GM12878 (cell line): ENCODE data around the gene XIAP. TPM values are rescaled to one million over a fixed set of nuclear protein-coding genes. Genes with fewer than 3 reads are reported as not detected.

Source experiments
- ATAC-seq: fragments of 200-7000 bp; cut with Tn5 transposase; 3 replicates; pipeline ENCODE4 v1.9.1; 2020; ENCODE audit warnings: mild to moderate bottlenecking, moderate library complexity
- BruUV-seq: library from RNA; stranded (reverse); fragments of 400-500 nt; replicated peaks from 2 replicates; lab custom pipeline; 2021; lab: Mats Ljungman, UMichigan
- CTCF ChIA-PET: fragments of 300-600 bp; sonication (Branson Sonifier 250); formaldehyde crosslinking; extraction: SDS; loops from one replicate; lab custom pipeline; 2021; ENCODE audit warnings: inconsistent platforms; lab: Yijun Ruan, JAX
- POLR2A ChIA-PET: fragments of 350-600 bp; formaldehyde crosslinking; extraction: SDS; loops from one replicate; lab custom pipeline; 2021; ENCODE audit warnings: inconsistent platforms; lab: Charles Lee
- RAD21 ChIA-PET: fragments of 300-600 bp; sonication (Branson Sonifier 250); formaldehyde crosslinking; loops from one replicate; lab custom pipeline; 2023; ENCODE audit warnings: antibody characterized with exemption; ENCODE audit not compliant: unreplicated experiment; lab: Charles Lee
- SMC1A ChIA-PET: fragments of 300-600 bp; sonication (Branson Sonifier 250); formaldehyde crosslinking; loops from one replicate; lab custom pipeline; 2023; ENCODE audit not compliant: unreplicated experiment, uncharacterized antibody; lab: Charles Lee
- DNase-seq: peaks from one replicate; pipeline ENCODE4 v3.0.0-alpha.2; 2011; ENCODE audit warnings: low read depth, low spot score
- FAIRE-seq: peaks from 3 replicates; lab custom pipeline; 2011; peaks lifted over from hg19 to GRCh38; lab: Jason Lieb, UNC
- H2AFZ ChIP-seq: 2 replicates; pipeline ENCODE4 v1.6.0; 2011; ENCODE audit warnings: low read depth, low read length, control low read depth; ENCODE audit not compliant: control insufficient read depth
- H3K27ac ChIP-seq: 2 replicates; pipeline ENCODE4 v1.5.1; 2011; ENCODE audit warnings: control low read depth; ENCODE audit not compliant: control insufficient read depth, insufficient read depth
- H3K27me3 ChIP-seq, 2 experiments: replicated peaks in 1 of 2; 2 replicates each; pipeline versions ENCODE4 v1.6.0 to v1.6.1; 2011; ENCODE audit warnings: low read length in 1 of 2; ENCODE audit not compliant: control insufficient read depth in 2 of 2, insufficient read depth in 2 of 2
- H3K36me3 ChIP-seq, 2 experiments: 2 replicates each; pipeline ENCODE4 v1.5.1; 2011; ENCODE audit warnings: low read length in 1 of 2; ENCODE audit not compliant: control insufficient read depth in 2 of 2, insufficient read depth in 2 of 2
- H3K4me1 ChIP-seq: 2 replicates; pipeline ENCODE4 v1.6.1; 2011; ENCODE audit warnings: mild to moderate bottlenecking, low read length, moderate library complexity, mixed read lengths; ENCODE audit not compliant: control insufficient read depth, insufficient read depth
- H3K4me2 ChIP-seq: 2 replicates; pipeline ENCODE4 v1.6.0; 2011; ENCODE audit warnings: control low read depth; ENCODE audit not compliant: control insufficient read depth, insufficient read depth
- H3K4me3 ChIP-seq: fragments of 200-600 bp; sonication (generic); 2 replicates; pipeline ENCODE4 v1.5.1; 2016
- H3K79me2 ChIP-seq: 2 replicates; pipeline ENCODE4 v1.6.0; 2011; ENCODE audit warnings: low read length; ENCODE audit not compliant: control insufficient read depth, insufficient read depth
- H3K9ac ChIP-seq: 2 replicates; pipeline ENCODE4 v1.8.0; 2011; ENCODE audit warnings: low read length, control low read depth, mixed read lengths; ENCODE audit not compliant: control insufficient read depth, insufficient read depth
- H3K9me3 ChIP-seq: replicated peaks from 3 replicates; pipeline ENCODE4 v1.5.1; 2011; ENCODE audit warnings: mild to moderate bottlenecking, low read length; ENCODE audit not compliant: control insufficient read depth, insufficient read depth
- H4K20me1 ChIP-seq: 2 replicates; pipeline ENCODE4 v1.6.0; 2011; ENCODE audit not compliant: control insufficient read depth, insufficient read depth
- BRCA1 ChIP-seq: IDR thresholded peaks from 2 replicates; pipeline ENCODE4 v1.6.1; 2011; ENCODE audit warnings: low read depth, low read length, improper control_type of control experiment
- CEBPB ChIP-seq, 2 experiments: fragments of 150-350 bp in 1 of 2; IDR thresholded peaks; 2 replicates each; pipeline ENCODE4 v1.6.1; 2012 to 2014; ENCODE audit warnings: low read depth in 2 of 2, low read length in 2 of 2, borderline replicate concordance in 1 of 2, inconsistent platforms in 1 of 2
- CHD2 ChIP-seq: IDR thresholded peaks from 2 replicates; pipeline ENCODE4 v1.6.1; 2011; ENCODE audit warnings: low read depth, low read length, improper control_type of control experiment, borderline replicate concordance
- ETV6 ChIP-seq, 2 experiments: fragments of 450-650 bp in 1 of 2; IDR thresholded peaks in 1 of 2; conservative IDR thresholded peaks in 1 of 2; 2 replicates each; pipeline ENCODE4 v1.6.1; 2014; ENCODE audit warnings: antibody characterized with exemption in 1 of 2, borderline replicate concordance in 1 of 2, low read depth in 1 of 2, mild to moderate bottlenecking in 1 of 2, moderate library complexity in 1 of 2
- GATAD2B ChIP-seq: fragments of 450-650 bp; conservative IDR thresholded peaks from 2 replicates; pipeline ENCODE4 v1.6.1; 2017; ENCODE audit warnings: low read depth, mild to moderate bottlenecking, moderate library complexity
- KLF5 ChIP-seq: fragments of 450-650 bp; IDR thresholded peaks from 2 replicates; pipeline ENCODE4 v1.6.1; 2014; ENCODE audit warnings: mild to moderate bottlenecking; ENCODE audit not compliant: partially characterized antibody
- MEF2B ChIP-seq: fragments of 450-650 bp; IDR thresholded peaks from 2 replicates; pipeline ENCODE4 v1.6.1; 2018; ENCODE audit warnings: mild to moderate bottlenecking, moderate library complexity; ENCODE audit not compliant: partially characterized antibody, poor library complexity, severe bottlenecking
- MTA2 ChIP-seq: fragments of 450-650 bp; IDR thresholded peaks from 2 replicates; pipeline ENCODE4 v1.6.1; 2016; ENCODE audit warnings: low read depth, mild to moderate bottlenecking, moderate library complexity
- POLR2A ChIP-seq: IDR thresholded peaks from 2 replicates; pipeline ENCODE4 v1.6.1; 2011; ENCODE audit warnings: low read depth, mild to moderate bottlenecking, low read length
- RELB ChIP-seq: fragments of 450-650 bp; IDR thresholded peaks from 2 replicates; pipeline ENCODE4 v1.6.1; 2017; ENCODE audit warnings: low read depth, mild to moderate bottlenecking, moderate library complexity
- RUNX3 ChIP-seq: IDR thresholded peaks from 2 replicates; pipeline ENCODE4 v1.6.1; 2012; ENCODE audit warnings: low read length, inconsistent platforms
- SKIL ChIP-seq: fragments of 450-650 bp; IDR thresholded peaks from 2 replicates; pipeline ENCODE4 v1.6.1; 2017; ENCODE audit warnings: mild to moderate bottlenecking, low read depth, inconsistent platforms; ENCODE audit not compliant: poor library complexity, severe bottlenecking
- STAT3 ChIP-seq: IDR thresholded peaks from 2 replicates; pipeline ENCODE4 v1.6.1; 2011; ENCODE audit warnings: low read depth, low read length, improper control_type of control experiment
- TAF1 ChIP-seq: IDR thresholded peaks from 2 replicates; pipeline ENCODE4 v1.6.1; 2011; ENCODE audit warnings: mild to moderate bottlenecking, low read depth, low read length, borderline replicate concordance
- TCF12 ChIP-seq: IDR thresholded peaks from 2 replicates; pipeline ENCODE4 v1.6.1; 2011; ENCODE audit warnings: low read depth, mild to moderate bottlenecking, low read length
- YY1 ChIP-seq: IDR thresholded peaks from 2 replicates; pipeline ENCODE4 v1.6.1; 2011; ENCODE audit warnings: low read depth, mild to moderate bottlenecking, low read length
- ZBED1 ChIP-seq: IDR thresholded peaks from 2 replicates; pipeline ENCODE4 v1.6.1; 2016; ENCODE audit warnings: borderline replicate concordance
- ZNF217 ChIP-seq: fragments of 450-650 bp; IDR thresholded peaks from 2 replicates; pipeline ENCODE4 v1.6.1; 2017; ENCODE audit warnings: antibody characterized with exemption, mild to moderate bottlenecking
- WGBS: methylation state at CpG from one replicate; pipeline ENCODE4 v1.1.6; 2016; ENCODE audit warnings: low lambda C conversion rate; ENCODE audit not compliant: insufficient replicate concordance, insufficient coverage; ENCODE audit errors: missing lambda C conversion rate; 5-methylcytosine and 5-hydroxymethylcytosine counted together
- in situ Hi-C: fragments of 300-500 bp; cut with MboI; formaldehyde crosslinking; loops from 9 replicates; pipeline ENCODE4 v1.14.3; 2018; ENCODE audit warnings: mixed read lengths
- intact Hi-C: fragments of 100-400 bp; cut with micrococcal nuclease; formaldehyde crosslinking; loops from one replicate; pipeline ENCODE4 v1.14.2; 2022; ENCODE audit not compliant: unreplicated experiment
- polyA plus RNA-seq, 11 experiments: library from polyadenylated mRNA; depleted of rRNA in 4 of 11; unstranded in 6 of 11; stranded (reverse) in 5 of 11; fragments of >200 nt; fragmentation: Nextera tagmentation in 4 of 11; fragmentation: Illumina TruSeq in 1 of 11; extraction: Ambion mirVana in 4 of 11; extraction: Trizol in 1 of 11; gene quantifications; 1 replicate in 1 of 11; 2 replicates in 10 of 11; pipeline versions ENCODE4 v1.2.1 to v1.2.3, GENCODE V29; 2011 to 2016; ENCODE audit warnings: inconsistent platforms in 2 of 11, missing spikeins in 2 of 11, low read depth in 1 of 11
- total RNA-seq, 4 experiments: library from RNA; depleted of rRNA in 3 of 4; stranded (reverse); fragments of >200 nt in 3 of 4; fragmentation: Illumina TruSeq in 1 of 4; extraction: Trizol in 1 of 4; gene quantifications; 2 replicates each; pipeline versions ENCODE4 v1.2.1 to v1.2.3, GENCODE V29; 2013 to 2021
- TF ChIP-seq, protein P1 (sequence below): IDR thresholded peaks from 2 replicates; pipeline ENCODE4 v1.6.1; 2011; ENCODE audit warnings: low read depth, mild to moderate bottlenecking, low read length, moderate library complexity, borderline replicate concordance; ENCODE audit errors: extremely low read depth

XIAP gene
- total and polyA plus RNA-seq, 10 of the 15 experiments (the other 5 are each of a cell fraction or from before 2014, with no cell fraction given): 3.3 to 21.1 (median 14.5) TPM

- Histone ChIP-seq H3K27me3 (no peaks in the 10 kb centered on the region), H3K4me1 (no peaks in the 10 kb centered on the region), H3K4me3 (peak within 1 kb of the TSS; percentile 83), H2AFZ (peak within 1 kb of the TSS; percentile 17; the same call in 1 of the 2 replicates), H3K9ac (peak within 1 kb of the TSS; percentile 92), H4K20me1 (no peaks in the 10 kb centered on the region), H3K4me2 (0 out of 2 replicates have a peak within 1 kb of the TSS, but pooled peaks have one; percentile 7), H3K9me3 (no peaks in the 10 kb centered on the region), H3K79me2 (peaks cover 55% of the 10 kb centered on the region), H3K36me3 (no peaks in the 10 kb centered on the region; a peak in 1 of 4 replicates), H3K27ac (peak within 1 kb of the TSS; percentile 89)
- WGBS: 45% methylated on average over 23 of the region's 38 CpGs
- ATAC-seq: peak; percentile 50
- ChIA-PET RAD21 (interaction anchor here (0.6 to 1.0 kb wide), 3 partner anchors 102 to 383 kb away, joined by 3 to 9 read pairs (median 3); no protein-coding TSS in a partner anchor), CTCF (interaction anchor here (1.2 kb wide), 1 partner anchor 57 kb away, joined by 3 read pairs; no protein-coding TSS in a partner anchor), SMC1A (interaction anchor here (1.7 to 2.1 kb wide), 2 partner anchors 49 to 56 kb away, joined by 5 read pairs; no protein-coding TSS in a partner anchor), POLR2A (interaction anchor here (0.6 kb wide), 4 partner anchors 59 to 327 kb away, joined by 3 to 7 read pairs (median 4); no protein-coding TSS in a partner anchor)
- in situ Hi-C loops: no loop called here
- intact Hi-C loops: loop anchor here (2.0 to 10.0 kb wide), 4 partner anchors 56 to 433 kb away; no protein-coding TSS in a partner anchor
- DNase-seq: peak; percentile 21
- BruUV-seq: no TSS peak
- FAIRE-seq: no peak
- TF ChIP-seq ZNF217 (no peak), STAT3 (no peak), TAF1 (peak; percentile 52; the same call in 1 of the 2 replicates), RUNX3 (peak; percentile 46; the same call in 1 of the 2 replicates), BRCA1 (no peak), ZBED1 (no peak), KLF5 (no peak), POLR2A (peak; percentile 50), CHD2 (peak; percentile 41), YY1 (peak; percentile 92), MEF2B (peak; percentile 42), MTA2 (no peak), RELB (peak; percentile 46; the same call in 1 of the 2 replicates), ETV6 (conservative IDR thresholded peaks at IDR 0.05 in 1 of 2, IDR thresholded peaks at IDR 0.05 in 1 of 2; ENCODE audit: borderline replicate concordance in 1 of 2, low read depth in 1 of 2) (no peak), CEBPB (IDR thresholded peaks at IDR 0.05; ENCODE audit: borderline replicate concordance in 1 of 2, low read depth in 2 of 2, low read length in 2 of 2) (no peak), GATAD2B (0 out of 2 replicates have a peak, but pooled peaks have one; percentile 28), SKIL (no peak), TCF12 (peak; percentile 20; the same call in 1 of the 2 replicates)
- TF ChIP-seq, protein P1, sequence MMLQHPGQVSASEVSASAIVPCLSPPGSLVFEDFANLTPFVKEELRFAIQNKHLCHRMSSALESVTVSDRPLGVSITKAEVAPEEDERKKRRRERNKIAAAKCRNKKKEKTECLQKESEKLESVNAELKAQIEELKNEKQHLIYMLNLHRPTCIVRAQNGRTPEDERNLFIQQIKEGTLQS: no peak
Observed at GRCh38 chrX:123961268-123962005, 101.6 kb downstream of the XIAP start, which contains the start of gene STAG2. Gene STAG2, plus strand, starts transcription at chrX:123961706. Its CDS starts 60,922 bp downstream, at chrX:124022628.
